NCI-H345 treated with DMSO at 0.1 percent for 48 hours (cell line): ENCODE results near the gene DHX15.
A peak's percentile ranks its signal among the peaks of the same experiment; 100 is the strongest.

Source experiments
- DNase-seq: peaks from one replicate; lab custom pipeline; 2025; ENCODE audit not compliant: unreplicated experiment; lab: John Stamatoyannopoulos, UW

The DHX15 gene

DNA sequence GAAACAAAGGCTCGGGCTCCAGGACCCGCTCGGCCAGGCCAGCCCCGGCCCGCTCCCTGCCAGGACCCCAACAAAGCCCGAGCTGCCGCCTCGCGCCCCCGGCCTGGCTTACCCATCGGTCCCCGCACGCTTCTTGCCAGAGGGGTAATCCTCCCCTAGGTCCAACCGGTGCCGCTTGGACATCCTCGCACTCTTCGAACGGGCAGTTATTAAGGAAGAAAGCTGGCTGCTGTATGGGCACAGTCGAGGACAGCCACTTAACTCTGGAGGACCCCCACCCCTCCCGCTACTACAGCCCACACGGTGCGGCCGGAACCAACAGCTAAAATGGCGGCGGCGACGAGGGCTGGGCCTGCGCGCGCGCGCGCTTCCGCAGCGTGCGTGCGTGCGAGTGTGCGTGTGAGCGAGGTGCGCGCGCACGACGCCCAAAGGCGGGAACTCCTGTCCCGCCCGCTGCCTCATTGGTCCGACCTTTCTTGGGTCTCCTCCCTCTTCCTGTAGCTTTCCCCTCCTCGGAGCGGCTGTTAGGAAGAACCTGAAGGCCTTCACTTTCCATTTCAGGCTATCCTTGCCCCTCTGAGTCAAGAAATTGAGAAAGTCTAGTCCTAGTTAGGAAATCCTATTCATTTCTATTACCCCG lies at the start of gene DHX15:
DHX15 (minus strand) TSS at position 344 of the 640 bp plus-strand sequence; CDS start at position 183, 161 bp downstream.
- DNase-seq: peak; percentile 83

GRCh38 chr4:24632011-24632410 lies 47.7 kb upstream of the DHX15 start:
- DNase-seq: no peak

DNA sequence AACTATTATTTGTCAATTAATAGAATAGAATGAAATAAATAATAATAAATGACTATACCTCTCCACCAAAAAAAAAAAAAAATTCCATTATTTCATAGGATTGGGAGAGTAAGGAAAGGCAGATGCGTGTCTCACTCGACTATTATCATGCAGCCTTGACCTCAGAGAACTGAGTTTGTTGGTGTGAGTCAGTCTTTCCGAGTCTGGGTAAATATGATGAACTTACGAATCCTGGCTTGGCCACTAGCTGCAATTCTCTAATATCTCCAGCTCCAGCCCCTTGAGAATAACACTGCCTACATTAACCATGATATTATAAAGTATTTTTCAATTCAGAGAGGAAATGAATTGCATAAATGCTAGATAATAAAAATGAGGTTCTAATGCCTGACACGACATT lies 46.6 kb upstream of the DHX15 start:
- no peak for DNase-seq

DNA sequence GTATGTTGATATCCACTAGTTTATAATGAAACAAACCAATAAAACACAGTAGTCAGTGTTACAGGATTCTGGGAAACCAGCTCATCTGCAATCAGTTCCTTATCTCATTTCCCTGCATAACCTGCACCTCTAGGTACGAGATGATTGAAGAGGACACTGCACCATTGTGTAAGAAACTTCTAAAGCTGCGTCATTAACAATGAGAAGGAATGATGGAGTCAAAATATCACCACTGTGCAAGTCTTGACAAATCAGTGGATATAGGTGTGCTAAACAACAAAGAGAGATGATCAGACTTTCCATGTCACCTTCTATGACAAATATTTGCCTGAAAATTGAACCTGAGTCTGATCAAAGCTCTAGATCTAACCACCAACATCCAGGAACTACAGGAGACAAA lies 40.7 kb upstream of the DHX15 start:
- no peak for DNase-seq

GRCh38 chr4:24624381-24624780 lies 40.0 kb upstream of the DHX15 start:
- no peak for DNase-seq

DNA sequence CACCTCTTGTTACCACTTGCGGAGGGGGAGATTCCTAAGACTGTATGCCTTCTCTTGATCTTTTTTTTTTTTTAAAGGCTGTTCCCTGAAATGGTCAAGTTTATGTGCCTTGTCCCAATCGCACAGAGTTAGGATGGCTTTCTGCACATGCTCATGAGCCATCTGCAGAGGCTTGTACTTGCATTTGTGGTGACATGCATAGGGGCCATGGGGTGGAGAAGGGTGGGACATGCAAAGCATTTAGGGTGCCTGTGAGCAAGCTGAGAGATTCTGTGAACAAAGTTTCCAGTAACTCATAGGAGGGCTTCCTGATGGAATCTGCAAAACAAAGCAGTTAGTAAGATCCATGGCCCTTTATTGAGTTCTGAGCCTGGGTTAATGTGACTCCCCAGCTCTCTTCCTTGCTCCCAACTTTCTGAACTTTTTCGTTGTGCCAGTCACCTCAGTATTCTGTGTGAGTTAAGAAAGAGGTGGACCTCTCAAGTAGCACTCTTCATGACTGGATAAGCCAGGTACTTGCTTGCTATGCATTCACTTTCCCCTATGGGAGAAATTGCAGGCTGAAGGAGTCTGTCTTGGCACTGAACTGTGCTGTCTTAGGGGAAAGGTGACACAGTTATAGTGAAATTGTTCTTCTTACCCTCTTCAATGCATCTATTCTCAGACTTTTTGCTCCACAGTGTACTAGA lies 37.9 kb upstream of the DHX15 start:
- DNase-seq: no peak

DNA sequence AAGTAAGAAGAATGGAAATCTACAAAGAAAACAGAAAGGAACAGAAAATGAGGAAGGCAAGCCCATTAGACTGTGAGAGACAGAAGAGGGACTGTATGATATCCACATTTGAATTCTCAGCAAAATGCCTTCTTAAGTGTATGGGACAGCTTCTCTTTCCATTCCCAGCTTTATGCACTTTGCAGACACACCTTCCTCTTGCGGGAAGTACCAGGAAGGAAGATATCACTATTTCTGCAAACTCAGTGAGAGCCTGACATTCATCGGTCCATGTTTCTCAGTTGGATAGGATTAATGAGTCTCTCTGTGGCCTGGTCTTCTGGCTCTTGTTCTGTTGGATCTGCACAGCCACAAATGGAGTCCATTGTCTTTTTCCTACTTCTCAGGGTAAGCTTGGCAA lies 31.6 kb upstream of the DHX15 start:
- DNase-seq: no peak

GRCh38 chr4:24614881-24615280 lies 30.5 kb upstream of the DHX15 start:
- no peak for DNase-seq

DNA sequence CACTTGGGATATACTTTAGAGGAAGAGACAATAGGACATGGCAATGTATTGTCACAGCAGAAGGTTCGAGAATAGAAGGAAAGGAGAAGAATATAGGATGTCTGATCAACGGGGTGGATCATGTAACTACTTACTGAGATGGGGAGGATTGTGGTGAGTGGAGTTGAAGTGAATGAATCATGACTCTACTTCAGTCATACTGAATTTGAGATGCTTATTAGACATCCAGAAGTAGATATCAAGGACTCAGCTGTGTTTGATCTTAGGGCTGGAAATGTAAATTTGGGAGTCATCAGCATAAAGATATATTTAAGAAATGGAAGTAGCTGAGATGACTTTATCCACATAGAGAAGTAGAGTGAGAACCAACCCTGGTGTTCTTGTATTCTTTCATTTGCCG lies 29.1 kb upstream of the DHX15 start:
- no peak for DNase-seq

- no peak for DNase-seq
Observed at GRCh38 chr4:24611575-24611974, 27.2 kb upstream of the DHX15 start.

GRCh38 chr4:24607334-24607733 lies 23.0 kb upstream of the DHX15 start:
- no peak for DNase-seq

DNA sequence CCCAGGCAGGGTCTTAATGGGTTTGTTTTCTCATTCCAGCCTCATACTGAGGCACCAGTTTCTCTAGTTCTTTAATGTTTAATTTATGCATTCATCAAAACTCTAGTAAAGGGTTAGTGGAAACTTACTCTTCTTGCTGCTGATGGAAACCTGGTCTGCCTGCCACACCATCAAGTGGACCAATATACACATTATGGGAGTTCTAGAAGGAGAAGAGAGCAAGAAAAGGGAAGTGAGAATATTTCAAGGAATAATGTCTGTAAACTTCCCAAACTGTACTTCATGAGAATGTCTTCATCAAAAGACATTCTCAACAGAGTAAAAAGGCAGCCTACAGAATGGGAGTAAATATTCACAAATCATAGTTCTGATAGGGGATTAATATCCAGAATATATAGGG lies 20.9 kb upstream of the DHX15 start:
- DNase-seq: no peak

DNA sequence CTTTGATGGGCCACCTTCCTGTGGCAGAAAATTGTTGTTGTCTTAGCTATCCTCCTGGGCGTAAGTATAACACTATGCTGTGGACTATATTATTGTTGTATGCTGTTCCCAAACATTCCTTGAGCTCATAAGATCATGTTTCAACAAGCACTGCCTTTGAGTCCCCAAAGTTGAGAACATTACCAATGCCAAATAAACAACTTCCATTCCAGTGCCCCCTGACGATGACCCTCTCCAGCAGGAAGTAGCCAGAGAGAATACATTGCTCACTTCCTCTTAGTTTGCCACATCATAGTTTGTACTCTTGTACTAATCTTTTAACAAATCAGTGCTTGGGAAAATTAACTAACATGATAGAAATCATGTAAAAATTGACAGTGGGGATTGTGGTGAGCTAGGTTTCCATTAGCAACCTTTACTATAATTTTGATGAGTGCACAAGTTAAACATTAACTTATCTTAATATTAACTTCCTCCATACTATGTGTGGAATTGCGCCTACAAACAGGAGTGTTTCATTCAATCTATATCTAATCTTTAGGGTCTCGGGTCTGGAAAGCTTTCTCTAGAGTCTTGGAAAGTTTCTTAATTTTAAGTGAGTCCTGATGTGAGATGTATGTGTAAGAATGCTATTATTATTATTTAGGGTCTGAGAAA lies 20.3 kb upstream of the DHX15 start:
- no peak for DNase-seq

DNA sequence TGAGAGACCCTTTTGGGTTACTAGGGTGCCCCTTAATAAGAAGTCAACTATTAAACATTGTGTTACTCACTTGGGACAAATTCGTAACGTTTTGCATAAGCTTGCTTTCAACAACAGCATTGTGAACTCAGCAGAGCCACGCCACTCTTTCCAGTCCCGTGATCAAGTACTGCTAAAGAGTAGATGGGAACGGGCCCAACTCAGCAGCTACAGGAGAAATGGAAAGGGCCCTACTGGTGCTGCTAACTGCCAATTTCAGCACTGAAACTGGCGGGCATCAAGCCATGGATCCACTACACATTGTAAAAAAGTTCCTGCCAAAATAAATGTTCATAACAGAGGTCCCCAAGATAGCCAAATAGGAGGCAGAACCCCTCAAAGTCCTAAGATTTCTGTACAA lies 19.0 kb upstream of the DHX15 start:
- DNase-seq: no peak

DNA sequence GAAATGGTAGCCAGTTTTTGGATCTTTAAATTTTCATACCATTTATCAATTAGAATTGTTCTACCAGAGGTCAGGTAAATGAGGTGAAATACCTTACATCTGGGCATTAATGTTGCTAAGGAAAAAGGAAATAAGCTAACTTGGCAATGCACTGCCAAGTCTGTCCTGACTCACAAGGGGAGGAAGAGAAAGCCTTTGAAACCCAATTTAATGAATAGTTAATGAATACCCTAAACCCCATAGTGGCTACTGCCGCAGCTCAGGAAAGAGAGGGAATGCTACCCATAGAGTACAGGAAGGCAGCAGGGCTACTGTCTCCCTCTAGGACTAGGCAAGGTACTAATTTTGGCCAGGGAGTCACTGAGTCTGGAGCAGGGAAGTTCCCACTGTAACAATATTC lies 16.8 kb upstream of the DHX15 start:
- DNase-seq: no peak

- no peak for DNase-seq
Observed at GRCh38 chr4:24599275-24599674, 14.9 kb upstream of the DHX15 start.

GRCh38 chr4:24598025-24598424 lies 13.7 kb upstream of the DHX15 start:
- DNase-seq: no peak

DNA sequence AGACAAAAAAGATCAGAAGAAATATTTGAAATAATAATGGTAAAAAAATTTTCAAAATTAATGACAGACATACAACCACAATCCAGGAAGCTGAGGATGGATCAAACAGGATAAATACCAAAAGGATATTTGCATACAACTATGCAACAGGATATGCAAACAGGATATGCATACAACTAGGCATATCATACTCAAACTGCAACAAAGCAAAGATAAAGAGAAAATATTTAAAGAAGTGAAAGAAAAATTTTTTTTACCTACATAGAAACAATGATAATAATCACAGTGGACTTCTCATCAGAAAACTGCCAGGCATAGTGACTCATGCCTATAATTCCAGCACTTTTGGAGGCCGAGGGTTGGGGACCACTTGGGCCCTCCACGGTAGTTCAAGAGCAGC lies 11.3 kb upstream of the DHX15 start:
- DNase-seq: no peak

GRCh38 chr4:24594887-24595286 lies 10.5 kb upstream of the DHX15 start:
- no peak for DNase-seq

DNA sequence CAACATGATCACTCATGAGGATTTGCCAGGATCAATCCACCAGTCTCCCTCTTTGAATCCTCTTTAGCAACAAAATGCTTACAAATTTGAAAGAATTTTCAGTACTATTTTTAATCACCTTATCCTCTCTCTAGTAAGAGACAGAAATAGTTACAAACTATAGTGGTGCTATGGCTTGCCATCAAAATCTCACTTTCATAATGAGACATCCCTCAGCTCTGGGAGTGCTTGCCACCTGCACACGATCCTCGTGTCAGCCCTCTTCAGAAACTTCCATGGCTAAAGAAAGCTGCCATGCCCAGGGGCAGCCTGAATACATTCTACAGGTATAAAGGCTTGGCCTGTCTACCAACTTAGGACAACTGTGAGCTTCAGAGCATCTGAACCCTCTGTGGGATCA lies 5.1 kb upstream of the DHX15 start:
- no peak for DNase-seq

- DNase-seq: no peak
Observed at GRCh38 chr4:24588216-24588954, 4.0 kb upstream of the DHX15 start.
